Parathyroid adenoma (tissue), 2 donors: ENCODE results near the gene CLCN5.

Source experiments
- H2AFZ ChIP-seq: fragments of 300-600 bp; sonication (generic); one replicate; pipeline ENCODE4 v1.7.0; 2017; ENCODE audit warnings: antibody characterized with exemption, mild to moderate bottlenecking
- H3K27ac ChIP-seq: fragments of 300-600 bp; sonication (generic); one replicate; pipeline ENCODE4 v1.7.0; 2017
- H3K27me3 ChIP-seq: fragments of 300-600 bp; sonication (generic); one replicate; pipeline ENCODE4 v1.7.0; 2017; ENCODE audit warnings: low read length; ENCODE audit not compliant: control insufficient read depth, insufficient read depth
- H3K36me3 ChIP-seq: fragments of 300-600 bp; sonication (generic); one replicate; pipeline ENCODE4 v1.7.0; 2017; ENCODE audit warnings: low read length; ENCODE audit not compliant: control insufficient read depth, insufficient read depth
- H3K4me1 ChIP-seq: fragments of 300-600 bp; sonication (generic); one replicate; pipeline ENCODE4 v1.7.0; 2017; ENCODE audit warnings: control low read depth
- H3K4me2 ChIP-seq: fragments of 300-600 bp; sonication (generic); one replicate; pipeline ENCODE4 v1.7.0; 2017; ENCODE audit warnings: low read length
- H3K4me3 ChIP-seq: fragments of 300-600 bp; sonication (generic); one replicate; pipeline ENCODE4 v1.7.0; 2017; ENCODE audit warnings: low read depth, low read length
- H3K79me2 ChIP-seq: fragments of 300-600 bp; sonication (generic); one replicate; pipeline ENCODE4 v1.7.0; 2017; ENCODE audit warnings: control low read depth
- H3K9ac ChIP-seq: fragments of 300-600 bp; sonication (generic); one replicate; pipeline ENCODE4 v1.7.0; 2017; ENCODE audit warnings: mild to moderate bottlenecking
- H3K9me3 ChIP-seq: fragments of 300-600 bp; sonication (generic); one replicate; pipeline ENCODE4 v1.7.0; 2017; ENCODE audit warnings: low read length; ENCODE audit not compliant: control insufficient read depth
- TF ChIP-seq, protein P1 (sequence below): fragments of 300-600 bp; sonication (generic); IDR thresholded peaks from one replicate; pipeline ENCODE4 v1.7.0; 2017; ENCODE audit warnings: antibody characterized with exemption, mild to moderate bottlenecking
- donor health status: primary hyperparathyroidism.

Gene CLCN5

GRCh38 chrX:50103866-50104566 lies 181.6 kb downstream of the CLCN5 start:
- TF ChIP-seq, protein P1, sequence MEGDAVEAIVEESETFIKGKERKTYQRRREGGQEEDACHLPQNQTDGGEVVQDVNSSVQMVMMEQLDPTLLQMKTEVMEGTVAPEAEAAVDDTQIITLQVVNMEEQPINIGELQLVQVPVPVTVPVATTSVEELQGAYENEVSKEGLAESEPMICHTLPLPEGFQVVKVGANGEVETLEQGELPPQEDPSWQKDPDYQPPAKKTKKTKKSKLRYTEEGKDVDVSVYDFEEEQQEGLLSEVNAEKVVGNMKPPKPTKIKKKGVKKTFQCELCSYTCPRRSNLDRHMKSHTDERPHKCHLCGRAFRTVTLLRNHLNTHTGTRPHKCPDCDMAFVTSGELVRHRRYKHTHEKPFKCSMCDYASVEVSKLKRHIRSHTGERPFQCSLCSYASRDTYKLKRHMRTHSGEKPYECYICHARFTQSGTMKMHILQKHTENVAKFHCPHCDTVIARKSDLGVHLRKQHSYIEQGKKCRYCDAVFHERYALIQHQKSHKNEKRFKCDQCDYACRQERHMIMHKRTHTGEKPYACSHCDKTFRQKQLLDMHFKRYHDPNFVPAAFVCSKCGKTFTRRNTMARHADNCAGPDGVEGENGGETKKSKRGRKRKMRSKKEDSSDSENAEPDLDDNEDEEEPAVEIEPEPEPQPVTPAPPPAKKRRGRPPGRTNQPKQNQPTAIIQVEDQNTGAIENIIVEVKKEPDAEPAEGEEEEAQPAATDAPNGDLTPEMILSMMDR: no peak
- Histone ChIP-seq H2AFZ (no peak overlapping the region), H3K4me2 (no peak overlapping the region), H3K27ac (no peak overlapping the region), H3K4me3 (no peak overlapping the region), H3K27me3 (no peaks in the 10 kb centered on the region), H3K79me2 (no peaks in the 10 kb centered on the region), H3K36me3 (no peaks in the 10 kb centered on the region), H3K9me3 (no peaks in the 10 kb centered on the region), H3K9ac (no peak overlapping the region), H3K4me1 (no peaks in the 10 kb centered on the region)

DNA sequence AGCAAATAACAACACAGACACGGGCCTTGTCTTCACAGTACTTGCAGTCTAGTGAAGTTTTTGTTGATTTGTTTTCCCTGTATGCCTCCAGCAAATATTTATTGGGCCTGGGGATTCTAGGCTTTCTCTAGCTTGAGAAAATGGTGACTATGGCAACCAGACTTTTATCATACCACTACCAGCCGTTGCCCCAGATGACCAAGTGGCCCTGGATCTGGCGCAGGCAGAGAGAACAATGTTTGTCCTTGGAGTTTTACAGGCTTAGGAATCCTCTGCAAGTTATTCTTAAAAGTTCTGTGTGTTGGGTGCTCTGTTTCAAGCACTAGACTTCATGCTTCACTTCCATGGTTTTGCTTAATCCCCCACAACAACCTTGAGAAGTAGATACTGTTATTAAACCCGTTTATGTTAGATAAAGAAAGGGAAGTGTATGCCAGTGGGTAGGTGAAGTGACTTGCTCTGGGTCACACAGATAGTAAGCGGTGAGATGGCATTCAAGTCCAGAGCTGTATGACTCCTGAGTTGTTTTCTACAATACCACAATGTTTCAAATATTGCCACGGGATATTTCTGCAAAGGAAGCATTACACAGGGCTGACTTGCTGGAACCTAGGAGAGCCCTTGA lies 183.8 kb downstream of the CLCN5 start:
- no peak overlapping the region for H3K9ac ChIP-seq
- H3K9me3 ChIP-seq: no peaks in the 10 kb centered on the region
- no peaks in the 10 kb centered on the region for H3K27me3 ChIP-seq
- H3K4me1 ChIP-seq: peaks cover 2% of the 10 kb centered on the region
- TF ChIP-seq, protein P1: no peak
- H3K36me3 ChIP-seq: no peaks in the 10 kb centered on the region
- no peak overlapping the region for H3K27ac ChIP-seq
- no peak overlapping the region for H2AFZ ChIP-seq
- no peaks in the 10 kb centered on the region for H3K79me2 ChIP-seq
- no peak overlapping the region for H3K4me2 ChIP-seq
- no peak overlapping the region for H3K4me3 ChIP-seq

DNA sequence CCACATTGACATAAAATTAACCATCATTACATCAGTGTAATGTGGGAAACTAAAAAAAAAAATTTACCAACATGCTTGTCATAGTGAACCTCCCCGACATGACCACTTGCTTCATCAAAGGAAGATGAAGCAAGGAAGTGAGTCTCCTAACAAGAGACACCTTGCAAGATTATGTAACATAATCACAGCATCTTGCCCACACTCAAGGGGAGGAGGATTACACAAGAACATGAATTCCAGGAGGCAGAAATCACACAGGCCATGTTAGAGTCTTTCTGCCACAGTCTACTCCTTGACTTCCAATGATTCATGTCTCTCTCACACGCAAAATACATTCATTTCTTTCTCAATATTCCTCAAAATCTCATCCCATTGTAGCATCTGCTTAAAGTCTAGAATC lies 185.1 kb downstream of the CLCN5 start:
- TF ChIP-seq, protein P1: no peak
- H3K9me3 ChIP-seq: no peaks in the 10 kb centered on the region
- no peak overlapping the region for H3K9ac ChIP-seq
- H2AFZ ChIP-seq: no peak overlapping the region
- H3K4me2 ChIP-seq: no peak overlapping the region
- H3K4me1 ChIP-seq: peaks cover 2% of the 10 kb centered on the region
- H3K27me3 ChIP-seq: no peaks in the 10 kb centered on the region
- no peak overlapping the region for H3K27ac ChIP-seq
- H3K79me2 ChIP-seq: no peaks in the 10 kb centered on the region
- no peaks in the 10 kb centered on the region for H3K36me3 ChIP-seq
- no peak overlapping the region for H3K4me3 ChIP-seq

DNA sequence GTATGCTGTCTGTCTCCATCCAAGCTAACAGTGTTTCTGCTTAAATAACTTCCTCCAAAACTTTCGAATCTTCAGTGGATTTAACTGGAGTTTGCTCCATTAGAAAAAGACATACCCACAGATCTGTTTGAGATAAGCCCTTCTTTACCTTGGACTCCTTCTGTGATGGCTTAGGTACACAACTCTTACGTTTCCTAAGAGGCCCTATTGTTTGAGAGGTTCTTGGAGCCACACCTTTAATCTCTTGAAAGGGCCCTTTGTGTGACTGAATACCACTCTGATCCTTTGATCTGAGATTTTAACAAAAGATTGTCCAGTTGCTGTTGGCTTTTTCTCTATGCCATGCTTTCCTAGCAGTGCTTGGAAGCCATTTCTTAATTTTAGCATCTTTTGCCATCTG lies 185.9 kb downstream of the CLCN5 start:
- H2AFZ ChIP-seq: no peak overlapping the region
- no peak overlapping the region for H3K4me2 ChIP-seq
- H3K4me1 ChIP-seq: peaks cover 2% of the 10 kb centered on the region
- no peak overlapping the region for H3K4me3 ChIP-seq
- H3K36me3 ChIP-seq: no peaks in the 10 kb centered on the region
- no peaks in the 10 kb centered on the region for H3K9me3 ChIP-seq
- no peak overlapping the region for H3K27ac ChIP-seq
- TF ChIP-seq, protein P1: no peak
- no peaks in the 10 kb centered on the region for H3K27me3 ChIP-seq
- no peaks in the 10 kb centered on the region for H3K79me2 ChIP-seq
- H3K9ac ChIP-seq: no peak overlapping the region

GRCh38 chrX:50111742-50112141 lies 189.3 kb downstream of the CLCN5 start:
- Histone ChIP-seq H3K27ac (peak overlapping the region; percentile 7), H3K79me2 (no peaks in the 10 kb centered on the region)
- TF ChIP-seq, protein P1: no peak

More at GRCh38 chrX:50111742-50112141, 189.3 kb downstream of the CLCN5 start:
- H3K36me3 ChIP-seq: no peaks in the 10 kb centered on the region
- peaks cover 2% of the 10 kb centered on the region for H3K4me1 ChIP-seq
- no peak overlapping the region for H3K4me3 ChIP-seq
- H2AFZ ChIP-seq: peak overlapping the region; percentile 42
- H3K27me3 ChIP-seq: no peaks in the 10 kb centered on the region
- H3K4me2 ChIP-seq: no peak overlapping the region
- no peak overlapping the region for H3K9ac ChIP-seq
- no peaks in the 10 kb centered on the region for H3K9me3 ChIP-seq
